ENCODE data around the gene SCGB1A1.

GRCh38 chr11:62413060-62413696, 5.7 kb upstream of the SCGB1A1 start:
- TF ChIP-seq CTCF (IDR thresholded peaks at IDR 0.05) (no peak), POLR2A (IDR thresholded peaks at IDR 0.05) (no peak)
